PC-9 (cell line): ENCODE data around the gene EYA3.

ENCODE experiments used
- CTCF ChIP-seq: fragments of 200-600 bp; sonication (generic); conservative IDR thresholded peaks from 2 replicates; pipeline ENCODE4 v1.6.1; 2017; ENCODE audit warnings: mixed run types, antibody characterized with exemption, mild to moderate bottlenecking, moderate library complexity
- EZH2 ChIP-seq: fragments of 200-600 bp; sonication (generic); IDR thresholded peaks from 2 replicates; pipeline ENCODE4 v1.8.0; 2017; ENCODE audit warnings: antibody characterized with exemption, low read depth

GRCh38 chr1:28027660-28028059, 60.8 kb downstream of the EYA3 start:
- TF ChIP-seq CTCF (no peak), EZH2 (no peak)
